ENCODE measurements around the gene OAS2.

OAS2 gene

GRCh38 chr12:112977641-112978040, 678 bp upstream of the OAS2 start:
- Histone ChIP-seq H3K27ac (ENCODE audit: poor library complexity, severe bottlenecking) (peak overlapping the region; percentile 19), H3K27me3 (ENCODE audit: insufficient read depth, poor library complexity, severe bottlenecking) (no peaks in the 10 kb centered on the region), H3K4me3 (ENCODE audit: severe bottlenecking) (no peak overlapping the region), H3K4me1 (ENCODE audit: insufficient read depth, poor library complexity, severe bottlenecking) (peaks cover 4% of the 10 kb centered on the region), H3K9me3 (ENCODE audit: severe bottlenecking) (no peaks in the 10 kb centered on the region), H3K36me3 (ENCODE audit: low read depth) (no peaks in the 10 kb centered on the region)
- DNase-seq (ENCODE audit: low spot score): no peak
- no peak for ATAC-seq (ENCODE audit: low read depth)
- TF ChIP-seq CTCF (IDR thresholded peaks at IDR 0.05; ENCODE audit: poor library complexity, severe bottlenecking): no peak

GRCh38 chr12:112979041-112979680, 842 bp downstream of the OAS2 start:
- H3K27ac ChIP-seq (ENCODE audit: poor library complexity, severe bottlenecking): peak overlapping the region; percentile 19
- peak overlapping the region; percentile 16 for H3K4me3 ChIP-seq (ENCODE audit: severe bottlenecking)
- peak; percentile 33; the same call in 2 of the 3 replicates for ATAC-seq (ENCODE audit: low read depth)

GRCh38 chr12:112980491-112981158, 2.3 kb downstream of the OAS2 start:
- Histone ChIP-seq H3K4me1 (ENCODE audit: insufficient read depth, poor library complexity, severe bottlenecking) (peaks cover 10% of the 10 kb centered on the region), H3K9me3 (ENCODE audit: severe bottlenecking) (peaks cover 4% of the 10 kb centered on the region), H3K27ac (ENCODE audit: poor library complexity, severe bottlenecking) (no peak overlapping the region), H3K27me3 (ENCODE audit: insufficient read depth, poor library complexity, severe bottlenecking) (no peaks in the 10 kb centered on the region), H3K4me3 (ENCODE audit: severe bottlenecking) (no peak overlapping the region), H3K36me3 (ENCODE audit: low read depth) (no peaks in the 10 kb centered on the region)
- DNase-seq (ENCODE audit: low spot score): no peak
- no peak for TF ChIP-seq CTCF (IDR thresholded peaks at IDR 0.05; ENCODE audit: poor library complexity, severe bottlenecking)
- no peak for ATAC-seq (ENCODE audit: low read depth)

More at GRCh38 chr12:112979041-112979680, 842 bp downstream of the OAS2 start:
- H3K36me3 ChIP-seq (ENCODE audit: low read depth): no peaks in the 10 kb centered on the region
- H3K27me3 ChIP-seq (ENCODE audit: insufficient read depth, poor library complexity, severe bottlenecking): no peaks in the 10 kb centered on the region
- no peaks in the 10 kb centered on the region for H3K9me3 ChIP-seq (ENCODE audit: severe bottlenecking)
- DNase-seq (ENCODE audit: low spot score): no peak
- H3K4me1 ChIP-seq (ENCODE audit: insufficient read depth, poor library complexity, severe bottlenecking): peaks cover 4% of the 10 kb centered on the region
- no peak for TF ChIP-seq CTCF (IDR thresholded peaks at IDR 0.05; ENCODE audit: poor library complexity, severe bottlenecking)

GRCh38 chr12:112985642-112986290, 7.4 kb downstream of the OAS2 start:
- Histone ChIP-seq H3K4me3 (ENCODE audit: severe bottlenecking) (no peak overlapping the region), H3K9me3 (ENCODE audit: severe bottlenecking) (peaks cover 4% of the 10 kb centered on the region), H3K27me3 (ENCODE audit: insufficient read depth, poor library complexity, severe bottlenecking) (no peaks in the 10 kb centered on the region), H3K4me1 (ENCODE audit: insufficient read depth, poor library complexity, severe bottlenecking) (peaks cover 9% of the 10 kb centered on the region), H3K27ac (ENCODE audit: poor library complexity, severe bottlenecking) (no peak overlapping the region), H3K36me3 (ENCODE audit: low read depth) (no peaks in the 10 kb centered on the region)
- DNase-seq (ENCODE audit: low spot score) (no peak), ATAC-seq (ENCODE audit: low read depth) (peak; percentile 79)
- no peak for TF ChIP-seq CTCF (IDR thresholded peaks at IDR 0.05; ENCODE audit: poor library complexity, severe bottlenecking)
